Neuron (in vitro differentiated cells): ENCODE results near the gene CTNNA2.

Source experiments
- H2AFZ ChIP-seq: one replicate; pipeline ENCODE4 v1.6.1; 2013; ENCODE audit warnings: low read depth, mild to moderate bottlenecking, inconsistent platforms, low read length, moderate library complexity
- H3K27me3 ChIP-seq: one replicate; pipeline ENCODE4 v1.6.1; 2013; ENCODE audit warnings: low read length; ENCODE audit not compliant: insufficient read depth
- H3K36me3 ChIP-seq: one replicate; pipeline ENCODE4 v1.6.1; 2013; ENCODE audit warnings: low read length; ENCODE audit not compliant: insufficient read depth
- H3K4me1 ChIP-seq: one replicate; pipeline ENCODE4 v1.6.1; 2013; ENCODE audit warnings: low read length; ENCODE audit not compliant: insufficient read depth
- H3K4me3 ChIP-seq: 2 replicates; pipeline ENCODE4 v1.5.1; 2013; ENCODE audit warnings: mild to moderate bottlenecking, low read length, moderate library complexity
- H3K9me3 ChIP-seq: one replicate; pipeline ENCODE4 v1.6.1; 2013; ENCODE audit warnings: low read length

Gene CTNNA2

GRCh38 chr2:79862756-79863155 is 349.9 kb downstream of the CTNNA2 start:
- Histone ChIP-seq H3K4me3 (no peak overlapping the region), H3K27me3 (no peaks in the 10 kb centered on the region), H3K4me1 (no peaks in the 10 kb centered on the region), H3K9me3 (no peaks in the 10 kb centered on the region), H3K36me3 (no peaks in the 10 kb centered on the region), H2AFZ (no peak overlapping the region)

GRCh38 chr2:79872656-79873055 is 359.8 kb downstream of the CTNNA2 start:
- no peak overlapping the region for H2AFZ ChIP-seq
- no peak overlapping the region for H3K4me3 ChIP-seq
- no peaks in the 10 kb centered on the region for H3K27me3 ChIP-seq
- no peaks in the 10 kb centered on the region for H3K36me3 ChIP-seq
- H3K9me3 ChIP-seq: no peaks in the 10 kb centered on the region
- no peaks in the 10 kb centered on the region for H3K4me1 ChIP-seq

DNA sequence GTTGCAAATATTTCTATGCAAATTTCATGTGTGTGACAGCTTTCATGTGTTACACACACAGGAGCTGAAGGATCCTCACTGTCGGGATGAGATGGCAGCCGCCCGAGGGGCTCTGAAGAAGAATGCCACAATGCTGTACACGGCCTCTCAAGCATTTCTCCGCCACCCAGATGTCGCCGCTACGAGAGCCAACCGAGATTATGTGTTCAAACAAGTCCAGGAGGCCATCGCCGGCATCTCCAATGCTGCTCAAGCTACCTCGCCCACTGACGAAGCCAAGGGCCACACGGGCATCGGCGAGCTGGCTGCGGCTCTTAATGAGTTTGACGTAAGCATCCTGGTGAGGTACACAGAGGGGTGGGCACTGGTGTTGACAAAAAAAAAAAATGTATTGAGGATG is 361.2 kb downstream of the CTNNA2 start:
- H3K9me3 ChIP-seq: no peaks in the 10 kb centered on the region
- no peaks in the 10 kb centered on the region for H3K4me1 ChIP-seq
- H3K27me3 ChIP-seq: no peaks in the 10 kb centered on the region
- H3K4me3 ChIP-seq: no peak overlapping the region
- H3K36me3 ChIP-seq: no peaks in the 10 kb centered on the region
- no peak overlapping the region for H2AFZ ChIP-seq

GRCh38 chr2:79876430-79876829 is 363.6 kb downstream of the CTNNA2 start:
- H3K36me3 ChIP-seq: no peaks in the 10 kb centered on the region
- H3K27me3 ChIP-seq: no peaks in the 10 kb centered on the region
- H3K4me3 ChIP-seq: no peak overlapping the region
- no peaks in the 10 kb centered on the region for H3K9me3 ChIP-seq
- no peaks in the 10 kb centered on the region for H3K4me1 ChIP-seq
- no peak overlapping the region for H2AFZ ChIP-seq

DNA sequence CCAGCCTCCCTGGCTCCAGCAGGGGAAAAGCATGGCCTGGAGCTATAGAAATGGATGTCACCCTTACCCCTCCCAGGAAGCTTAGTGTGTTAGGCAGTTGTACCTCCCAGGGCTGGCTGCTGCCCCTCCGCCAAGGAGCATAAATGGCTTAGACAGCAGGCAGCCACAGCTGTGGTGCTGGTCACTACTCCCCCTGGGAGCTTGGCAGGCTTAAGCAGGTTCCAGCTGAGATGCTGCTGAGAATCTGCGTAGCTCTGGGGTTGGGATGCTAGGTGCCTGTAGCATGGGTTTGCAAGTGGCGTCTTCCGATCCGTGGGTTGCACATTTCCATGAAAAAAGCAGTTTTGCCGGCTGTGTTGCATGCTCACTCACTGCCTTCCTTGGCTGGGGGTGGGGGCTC is 369.7 kb downstream of the CTNNA2 start:
- no peak overlapping the region for H2AFZ ChIP-seq
- H3K36me3 ChIP-seq: no peaks in the 10 kb centered on the region
- H3K4me1 ChIP-seq: no peaks in the 10 kb centered on the region
- H3K9me3 ChIP-seq: no peaks in the 10 kb centered on the region
- H3K4me3 ChIP-seq: no peak overlapping the region
- no peaks in the 10 kb centered on the region for H3K27me3 ChIP-seq

DNA sequence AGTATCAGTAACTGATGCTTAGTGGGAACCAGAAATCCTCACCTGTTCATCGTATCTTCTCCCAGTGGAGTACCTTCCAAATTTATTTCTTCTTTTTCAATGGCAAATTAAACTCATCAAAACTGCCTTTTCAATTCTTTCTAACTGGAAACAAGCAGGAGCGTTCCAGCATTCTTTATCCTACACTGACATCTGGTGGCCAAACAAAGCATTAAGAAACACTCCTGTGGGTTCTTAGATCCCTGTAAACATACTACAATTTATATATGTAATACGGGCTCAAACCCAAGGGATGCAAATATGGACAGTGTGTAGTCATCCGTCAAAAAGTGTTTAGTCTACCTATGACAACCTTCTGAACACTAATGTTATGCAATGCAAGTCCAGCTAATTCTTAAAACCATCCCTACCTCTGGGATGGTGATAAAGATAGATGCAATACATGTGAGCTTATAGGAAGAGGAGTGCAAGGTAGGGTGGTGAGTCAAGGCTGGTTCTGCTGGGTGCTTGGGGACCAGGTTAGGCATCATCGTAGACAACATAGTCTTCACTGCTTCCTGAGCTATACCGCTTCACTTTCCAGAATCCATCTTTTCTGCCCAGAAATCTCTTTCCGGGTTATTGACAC is 375.0 kb downstream of the CTNNA2 start:
- peaks cover under 1% of the 10 kb centered on the region for H3K27me3 ChIP-seq
- H3K36me3 ChIP-seq: no peaks in the 10 kb centered on the region
- H3K9me3 ChIP-seq: no peaks in the 10 kb centered on the region
- no peaks in the 10 kb centered on the region for H3K4me1 ChIP-seq
- H3K4me3 ChIP-seq: no peak overlapping the region
- no peak overlapping the region for H2AFZ ChIP-seq

DNA sequence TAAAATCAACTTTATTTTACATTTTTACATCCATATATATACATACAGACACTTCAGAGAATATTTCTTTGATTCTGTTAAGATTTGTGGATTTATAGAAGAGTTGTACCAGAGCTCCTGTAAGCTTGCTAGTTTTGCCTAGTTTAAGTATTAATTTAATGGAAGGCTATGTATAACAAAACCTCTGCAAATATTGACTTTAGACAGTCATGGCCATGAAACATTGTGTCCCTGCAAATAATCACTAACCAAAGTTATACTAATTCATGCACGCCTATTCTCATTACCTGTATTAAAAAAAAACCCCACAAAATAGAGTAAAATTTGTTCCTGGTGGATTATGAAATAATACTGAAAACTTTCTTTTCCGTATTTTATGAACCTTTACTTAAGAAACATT is 379.3 kb downstream of the CTNNA2 start:
- no peaks in the 10 kb centered on the region for H3K9me3 ChIP-seq

DNA sequence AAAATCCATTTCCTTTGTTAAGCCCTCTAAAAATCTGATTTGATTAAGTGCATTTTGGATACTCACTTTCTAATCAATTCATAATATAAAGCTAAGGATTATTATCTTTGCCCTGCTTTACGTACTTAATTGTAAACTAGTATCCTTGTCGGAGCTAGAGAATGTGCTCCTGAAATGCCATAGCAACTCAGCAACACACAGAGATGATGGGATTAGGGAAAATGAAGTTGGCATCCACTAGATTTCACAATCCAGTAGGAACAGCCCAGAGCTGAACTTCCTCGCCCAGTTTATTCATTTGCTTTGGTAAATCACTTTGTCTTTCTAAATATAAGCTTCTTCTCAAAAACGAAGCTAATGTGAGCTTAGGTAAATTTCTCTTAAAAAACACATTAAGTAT is 386.3 kb downstream of the CTNNA2 start:
- Histone ChIP-seq H2AFZ (no peak overlapping the region), H3K9me3 (no peaks in the 10 kb centered on the region), H3K36me3 (no peaks in the 10 kb centered on the region), H3K4me1 (no peaks in the 10 kb centered on the region), H3K4me3 (no peak overlapping the region), H3K27me3 (no peaks in the 10 kb centered on the region)

More for the DNA sequence above, 379.3 kb downstream of the CTNNA2 start:
- Histone ChIP-seq H3K4me3 (no peak overlapping the region), H3K27me3 (peaks cover 4% of the 10 kb centered on the region), H3K36me3 (no peaks in the 10 kb centered on the region), H2AFZ (no peak overlapping the region), H3K4me1 (no peaks in the 10 kb centered on the region)

DNA sequence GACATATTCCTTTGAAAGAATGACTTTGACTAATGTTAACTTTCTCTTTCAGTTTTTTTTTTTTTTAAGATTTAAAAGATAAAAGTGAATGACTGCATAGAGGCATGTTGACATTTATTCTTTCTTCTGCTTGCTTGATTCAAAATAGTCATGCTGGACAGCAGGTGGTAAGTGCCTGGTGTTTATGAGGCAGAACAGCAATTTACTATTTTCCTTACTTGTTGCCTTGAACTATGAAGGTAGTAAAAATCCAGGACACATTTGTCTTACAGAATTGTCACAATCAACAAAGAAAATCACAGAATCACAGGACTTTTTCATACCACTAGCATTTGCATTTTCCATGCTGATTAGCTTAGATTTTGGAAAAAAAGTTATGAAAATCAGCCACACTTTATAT is 388.3 kb downstream of the CTNNA2 start:
- Histone ChIP-seq H3K36me3 (no peaks in the 10 kb centered on the region), H3K4me1 (no peaks in the 10 kb centered on the region), H3K9me3 (no peaks in the 10 kb centered on the region), H3K4me3 (no peak overlapping the region), H2AFZ (no peak overlapping the region), H3K27me3 (no peaks in the 10 kb centered on the region)

DNA sequence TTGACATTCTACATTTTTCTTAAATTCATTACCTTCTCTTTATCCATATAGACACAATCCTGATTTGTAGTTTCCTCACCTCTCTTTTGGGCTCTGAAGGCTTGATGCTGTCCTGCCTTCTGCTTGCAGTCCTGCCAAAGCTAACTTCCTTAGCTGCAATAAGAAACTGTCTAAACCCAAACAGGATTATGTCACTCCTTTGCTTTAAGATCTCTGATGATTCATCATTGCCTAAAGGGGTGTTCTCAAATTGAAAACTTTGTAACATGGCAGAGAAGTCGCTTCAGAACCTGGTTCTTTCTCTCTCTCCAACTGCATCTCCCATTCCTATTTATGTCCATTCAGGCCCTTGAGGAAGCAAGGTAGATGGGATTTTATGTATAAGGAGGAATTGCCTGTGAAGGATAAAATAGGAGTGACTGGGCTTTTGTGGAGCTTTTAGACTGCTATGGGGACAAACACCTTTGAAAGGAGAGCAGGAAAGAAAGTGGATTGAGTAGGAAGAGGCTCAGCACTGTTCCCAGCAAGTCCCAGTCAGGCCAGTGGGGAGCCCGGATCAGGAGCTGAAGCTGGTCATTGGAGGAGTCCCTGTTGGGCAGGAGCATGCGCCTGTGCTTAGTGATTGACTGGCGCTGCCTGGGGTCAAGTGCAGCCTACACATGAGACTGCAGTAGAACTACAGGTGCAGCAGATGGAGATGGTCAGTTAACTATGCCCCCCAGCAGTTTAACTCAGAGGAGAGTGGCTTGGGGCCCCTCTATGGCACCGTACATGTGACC is 390.6 kb downstream of the CTNNA2 start:
- no peaks in the 10 kb centered on the region for H3K27me3 ChIP-seq
- no peaks in the 10 kb centered on the region for H3K4me1 ChIP-seq
- no peaks in the 10 kb centered on the region for H3K9me3 ChIP-seq

GRCh38 chr2:79906139-79906890 is 393.5 kb downstream of the CTNNA2 start:
- no peak overlapping the region for H3K4me3 ChIP-seq
- no peaks in the 10 kb centered on the region for H3K36me3 ChIP-seq
- no peaks in the 10 kb centered on the region for H3K9me3 ChIP-seq
- no peak overlapping the region for H2AFZ ChIP-seq
- H3K27me3 ChIP-seq: no peaks in the 10 kb centered on the region
- H3K4me1 ChIP-seq: no peaks in the 10 kb centered on the region

More for the DNA sequence above, 390.6 kb downstream of the CTNNA2 start:
- Histone ChIP-seq H3K4me3 (no peak overlapping the region), H3K36me3 (no peaks in the 10 kb centered on the region), H2AFZ (no peak overlapping the region)

DNA sequence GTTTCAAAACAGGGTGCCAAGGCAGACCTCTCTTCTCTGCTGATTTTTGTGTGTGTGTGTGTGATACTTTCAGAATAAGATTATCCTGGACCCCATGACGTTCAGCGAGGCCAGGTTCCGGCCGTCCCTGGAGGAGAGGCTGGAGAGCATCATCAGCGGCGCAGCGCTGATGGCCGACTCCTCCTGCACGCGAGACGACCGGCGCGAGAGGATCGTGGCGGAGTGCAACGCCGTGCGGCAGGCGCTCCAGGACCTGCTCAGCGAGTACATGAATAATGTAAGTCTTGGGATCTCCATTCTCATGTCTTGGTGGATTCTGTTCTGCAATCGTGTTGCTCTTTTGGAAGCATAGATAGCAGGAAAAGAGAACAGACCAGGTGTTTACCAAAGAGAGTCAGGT is 396.7 kb downstream of the CTNNA2 start:
- Histone ChIP-seq H3K27me3 (no peaks in the 10 kb centered on the region), H3K4me1 (no peaks in the 10 kb centered on the region), H2AFZ (no peak overlapping the region), H3K9me3 (no peaks in the 10 kb centered on the region), H3K36me3 (no peaks in the 10 kb centered on the region), H3K4me3 (no peak overlapping the region)

DNA sequence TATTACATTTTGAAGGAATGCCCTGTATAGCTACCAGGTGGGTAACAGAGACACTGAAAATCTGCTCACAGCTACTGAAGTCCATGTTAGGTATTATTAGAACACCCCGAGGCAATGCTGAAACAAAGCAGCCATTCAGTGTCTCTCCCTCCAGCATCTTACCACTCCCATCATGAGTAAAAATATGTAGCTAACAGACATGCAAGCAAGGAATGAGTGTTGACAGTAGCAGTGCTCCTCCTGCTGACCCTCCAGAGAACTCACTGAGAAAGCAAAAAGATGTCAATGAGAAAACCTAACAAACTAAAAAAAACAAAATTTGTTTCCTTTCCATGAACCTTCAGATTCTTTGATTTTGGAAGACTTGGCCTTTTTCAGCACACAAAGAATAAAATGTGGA is 397.8 kb downstream of the CTNNA2 start:
- no peak overlapping the region for H3K4me3 ChIP-seq
- no peaks in the 10 kb centered on the region for H3K36me3 ChIP-seq

More for the DNA sequence above, 397.8 kb downstream of the CTNNA2 start:
- Histone ChIP-seq H3K9me3 (no peaks in the 10 kb centered on the region), H3K4me1 (no peaks in the 10 kb centered on the region), H3K27me3 (no peaks in the 10 kb centered on the region), H2AFZ (no peak overlapping the region)
